GM04503 (cell line): Measurements from ENCODE around the gene PLCD1.
"Not testable (repeated sequence)": the region's sequence is repeated elsewhere in the genome, so short reads cannot be mapped to it uniquely, and the experiment has no call there.

ENCODE experiments used
- DNase-seq: peaks from one replicate; pipeline ENCODE4 v3.0.0-alpha.2; 2012; ENCODE audit warnings: low read depth

The PLCD1 gene

GRCh38 chr3:38000242-38000916, 29.1 kb downstream of the PLCD1 start:
- DNase-seq = no peak

DNA sequence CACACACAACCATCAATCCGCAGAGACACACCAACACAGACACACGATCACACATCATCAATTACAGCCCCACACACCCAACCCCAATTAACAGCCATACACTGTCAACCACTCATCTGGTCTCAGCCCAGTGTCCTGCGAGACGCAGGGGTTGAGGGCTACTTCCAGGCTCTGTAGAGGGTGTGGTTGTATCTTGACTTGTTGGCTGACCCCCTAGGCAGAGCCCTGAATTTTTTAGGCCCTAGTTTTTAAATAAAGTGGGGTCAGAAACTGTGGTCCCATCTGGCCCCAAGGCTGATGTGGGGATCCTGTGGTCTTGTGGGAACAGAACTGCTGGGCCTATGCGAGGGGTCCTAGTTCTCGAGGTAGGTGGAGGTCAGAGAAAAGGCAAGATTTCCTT, 29.6 kb downstream of the PLCD1 start:
- DNase-seq = no peak

GRCh38 chr3:37997791-37998370, 31.6 kb downstream of the PLCD1 start:
- DNase-seq = no peak

GRCh38 chr3:37997342-37997741, 32.1 kb downstream of the PLCD1 start:
- DNase-seq = no peak

DNA sequence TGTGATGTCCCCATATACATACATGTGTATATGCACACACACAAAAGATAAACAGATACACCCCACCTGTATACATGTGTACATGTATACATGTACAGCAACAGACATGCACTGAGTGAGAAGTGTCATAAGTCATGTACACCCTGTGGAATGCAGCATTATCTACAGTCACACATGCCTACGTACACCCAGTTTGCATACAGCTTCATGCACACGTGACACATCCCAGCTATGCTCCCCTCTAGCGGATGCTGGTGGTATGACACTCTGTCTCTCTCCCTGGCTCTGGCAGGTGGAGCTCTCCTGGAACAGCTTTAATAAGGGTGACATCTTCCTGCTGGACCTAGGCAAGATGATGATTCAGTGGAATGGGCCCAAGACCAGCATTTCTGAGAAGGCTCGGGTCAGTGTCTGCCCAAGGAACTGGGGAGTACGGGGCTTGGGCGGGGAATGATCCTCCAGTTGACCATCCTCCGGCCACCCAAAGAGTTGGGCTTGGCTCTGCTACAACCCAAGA, 32.6 kb downstream of the PLCD1 start:
- no peak for DNase-seq

GRCh38 chr3:37995652-37996641, 33.5 kb downstream of the PLCD1 start:
- no peak for DNase-seq

GRCh38 chr3:37994639-37994972, 34.8 kb downstream of the PLCD1 start:
- no peak for DNase-seq

DNA sequence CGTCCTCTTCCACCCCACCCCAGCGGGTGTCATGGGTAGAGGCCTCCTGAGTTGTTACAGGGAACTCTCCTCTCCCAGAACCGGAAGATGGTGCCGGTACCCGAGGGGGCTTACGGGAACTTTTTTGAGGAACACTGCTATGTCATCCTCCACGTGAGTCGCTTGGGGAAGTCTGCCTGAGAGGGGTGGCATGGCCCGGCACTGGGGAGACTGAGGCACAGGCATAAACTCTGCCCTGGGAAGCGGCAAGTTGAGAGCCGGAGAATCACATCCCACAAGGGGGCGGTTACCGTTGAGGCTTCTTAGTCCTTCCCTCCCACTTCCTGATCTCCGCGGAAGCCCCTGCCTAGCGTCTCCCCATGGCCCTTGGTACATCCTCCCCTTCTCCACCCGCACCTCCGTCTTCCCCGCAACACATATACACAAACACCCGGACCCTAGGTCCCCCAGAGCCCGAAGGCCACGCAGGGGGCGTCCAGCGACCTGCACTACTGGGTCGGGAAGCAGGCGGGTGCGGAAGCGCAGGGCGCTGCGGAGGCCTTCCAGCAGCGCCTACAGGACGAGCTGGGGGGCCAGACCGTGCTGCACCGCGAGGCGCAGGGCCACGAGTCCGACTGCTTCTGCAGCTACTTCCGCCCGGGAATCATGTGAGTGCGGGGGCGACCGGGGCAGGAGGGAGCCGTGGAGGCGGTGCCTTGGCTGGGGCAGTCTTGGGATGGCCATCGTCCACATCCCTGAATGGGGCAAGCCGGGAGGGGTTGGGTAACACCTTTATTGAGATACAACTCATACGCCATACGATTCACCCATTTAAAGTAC, 35.4 kb downstream of the PLCD1 start:
- no peak for DNase-seq

DNA sequence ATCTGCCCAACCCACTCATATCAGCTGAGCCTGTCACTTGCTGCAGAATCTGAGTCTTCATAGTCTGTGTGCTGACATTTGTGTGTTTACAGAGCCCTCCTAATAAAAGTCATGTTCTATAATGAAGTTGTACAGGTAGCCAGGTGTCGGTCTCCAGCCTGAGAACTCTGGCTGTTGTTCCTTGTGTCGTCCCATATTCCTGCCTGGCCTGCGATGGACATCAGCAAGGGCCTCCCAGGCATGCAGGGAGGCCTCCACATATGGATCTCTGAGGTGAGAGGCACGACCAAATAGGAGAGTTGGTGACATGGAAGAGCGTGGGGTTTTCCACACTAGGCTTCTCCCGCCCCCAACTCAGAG, 36.0 kb downstream of the PLCD1 start:
- DNase-seq = no peak

- DNase-seq = no peak
Observed at GRCh38 chr3:37993067-37993455, 36.4 kb downstream of the PLCD1 start.

DNA sequence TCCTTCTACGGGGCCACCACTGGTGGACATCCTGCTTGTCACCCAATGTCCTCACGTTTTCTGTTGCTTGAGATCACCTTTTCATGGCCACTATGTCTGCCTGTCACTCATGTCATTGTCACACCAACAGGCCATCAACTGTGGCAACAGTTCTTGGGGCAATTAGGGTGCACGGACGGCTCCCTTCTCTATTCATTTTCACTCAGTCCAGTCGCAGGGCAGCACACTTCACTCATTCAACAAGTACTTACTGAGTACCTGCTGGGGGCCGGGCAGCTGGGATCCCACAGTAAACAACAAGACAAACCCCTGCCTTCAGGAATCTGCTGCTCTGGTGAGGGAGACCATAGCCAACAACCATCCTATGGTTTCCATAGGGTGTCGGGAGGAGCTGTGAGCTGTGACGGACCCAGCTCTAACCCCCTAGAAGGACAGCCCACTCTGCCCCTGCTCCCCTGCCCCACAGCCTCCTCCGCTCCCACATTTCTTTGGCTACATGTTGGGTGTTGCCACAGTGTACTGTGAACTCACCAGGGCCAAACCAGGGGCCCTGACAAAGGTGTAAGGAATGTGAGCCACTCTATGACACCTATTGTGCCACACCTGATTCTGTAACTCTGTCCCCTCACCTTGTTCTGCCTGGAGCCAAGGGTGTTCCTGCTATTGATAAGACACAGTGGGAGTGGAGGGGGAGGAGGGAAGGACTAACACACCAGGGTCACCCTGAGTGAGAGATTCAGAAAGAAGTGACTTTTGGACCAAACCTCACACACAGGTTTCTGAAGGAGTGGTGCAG, 37.0 kb downstream of the PLCD1 start:
- DNase-seq = no peak

GRCh38 chr3:37991823-37992222, 37.6 kb downstream of the PLCD1 start:
- no peak for DNase-seq

DNA sequence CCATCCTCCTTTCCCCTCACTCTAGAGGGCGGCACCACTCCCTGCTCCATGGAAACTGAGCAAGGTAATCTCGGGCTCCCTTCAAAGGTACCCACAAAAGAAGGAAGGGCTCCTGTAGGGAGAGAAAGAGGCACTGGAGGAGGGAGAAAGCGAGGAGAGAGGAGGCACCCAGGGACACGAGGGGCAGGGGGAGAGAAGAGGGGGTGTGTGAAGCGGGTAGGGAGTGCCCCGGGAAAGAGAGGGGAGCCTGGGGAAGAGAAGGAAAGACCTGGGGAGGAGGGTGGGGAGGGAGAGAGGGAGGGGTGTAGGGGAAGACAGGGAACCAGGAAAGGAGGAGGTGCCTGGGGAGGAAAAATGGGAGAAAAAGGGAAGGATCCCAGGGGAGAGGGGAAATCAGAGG, 38.3 kb downstream of the PLCD1 start:
- DNase-seq = no peak

DNA sequence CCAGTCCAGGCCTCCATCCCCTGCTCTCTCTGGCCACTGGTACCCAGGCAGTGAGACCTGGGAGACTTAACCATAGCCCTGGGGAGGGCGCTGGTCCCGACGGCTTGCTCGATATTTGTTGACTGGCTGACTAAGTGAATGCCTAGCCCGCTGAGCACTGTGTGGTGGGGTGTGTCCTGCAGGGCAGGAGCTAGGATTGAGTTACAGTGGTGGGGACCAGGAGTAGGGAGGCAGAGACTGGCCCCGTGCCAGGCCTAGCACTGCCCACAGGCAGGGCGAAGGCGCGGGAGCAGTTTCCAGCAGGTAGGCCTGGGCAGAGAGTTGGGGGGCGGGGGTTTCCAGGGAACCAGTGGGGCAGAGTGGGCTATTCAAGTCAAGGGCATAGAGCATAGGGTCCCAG, 38.9 kb downstream of the PLCD1 start, which contains the start of gene VILL:
Gene VILL, plus strand, starts transcription at position 260 of the 400 bp plus-strand sequence. CDS start 2,887 bp downstream, outside the sequence.
- no peak for DNase-seq

GRCh38 chr3:37989821-37990480, 39.5 kb downstream of the PLCD1 start:
- DNase-seq = no peak

- no peak for DNase-seq
Observed at GRCh38 chr3:37988931-37989525, 40.4 kb downstream of the PLCD1 start.

DNA sequence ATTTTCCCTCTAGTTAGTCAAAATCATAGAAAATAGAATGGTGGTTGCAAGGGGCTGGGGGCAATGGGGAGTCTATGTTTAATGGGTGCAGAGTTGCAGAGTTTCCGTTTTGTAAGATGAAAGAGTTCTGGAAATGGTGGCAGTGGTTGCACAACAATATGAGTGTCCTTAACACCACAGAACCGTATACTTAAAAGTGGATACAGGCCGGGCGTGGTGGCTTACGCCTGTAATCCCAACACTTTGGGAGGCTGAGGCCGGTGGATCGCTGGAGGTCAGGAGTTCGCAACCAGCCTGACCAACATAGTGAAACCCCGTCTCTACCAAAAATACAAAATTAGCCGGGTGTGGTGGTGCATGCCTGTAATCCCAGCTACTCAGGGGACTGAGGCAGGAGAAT, 41.1 kb downstream of the PLCD1 start:
- not testable (repeated sequence) for DNase-seq

GRCh38 chr3:37987751-37988179, 41.7 kb downstream of the PLCD1 start:
- DNase-seq = no peak

DNA sequence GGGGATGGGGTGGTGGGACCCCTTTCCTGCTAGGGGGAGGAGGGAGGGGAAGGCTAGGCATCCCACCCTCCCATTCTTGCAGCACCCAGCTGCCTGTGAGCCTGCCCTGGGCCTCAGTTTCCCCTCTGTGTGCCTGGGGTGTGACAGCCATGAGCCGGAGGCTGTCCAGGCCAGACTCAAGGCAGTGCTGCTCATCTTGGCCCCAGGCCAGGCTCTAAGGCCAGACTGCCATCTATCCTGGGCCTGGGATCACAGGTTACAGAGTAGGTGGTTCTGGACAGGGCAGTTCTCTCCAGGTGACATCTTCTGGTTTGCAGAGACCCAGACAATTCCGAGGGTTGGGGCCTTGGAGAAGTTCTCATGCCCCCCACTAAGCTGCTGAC, 42.1 kb downstream of the PLCD1 start:
- DNase-seq = no peak
